Right forelimb (tissue), 1 donor: Measurements from ENCODE around the gene NUP62.

Source experiments
- DNase-seq: peaks from one replicate; pipeline ENCODE4 v3.0.0-alpha.2; 2018

NUP62 gene

DNA sequence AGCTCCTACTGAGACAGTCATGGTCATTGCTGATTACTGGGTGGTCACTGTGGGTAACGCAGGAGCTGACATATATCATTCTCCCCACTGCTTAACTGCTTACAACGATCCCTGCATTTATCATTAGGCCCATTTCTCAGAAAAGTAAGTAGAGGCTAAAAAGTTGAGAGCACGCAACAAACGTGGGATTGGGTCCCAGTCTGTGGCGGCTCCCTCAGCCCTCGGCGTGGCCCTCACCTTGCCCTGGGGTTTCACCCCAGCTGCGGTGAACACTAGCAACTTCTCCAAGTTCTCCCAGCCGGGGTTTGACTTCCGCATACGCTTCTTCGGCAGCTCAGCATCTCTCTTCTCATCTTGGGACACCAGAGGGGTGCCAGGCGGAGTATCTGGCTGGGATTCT, 64.4 kb downstream of the NUP62 start:
- no peak for DNase-seq

DNA sequence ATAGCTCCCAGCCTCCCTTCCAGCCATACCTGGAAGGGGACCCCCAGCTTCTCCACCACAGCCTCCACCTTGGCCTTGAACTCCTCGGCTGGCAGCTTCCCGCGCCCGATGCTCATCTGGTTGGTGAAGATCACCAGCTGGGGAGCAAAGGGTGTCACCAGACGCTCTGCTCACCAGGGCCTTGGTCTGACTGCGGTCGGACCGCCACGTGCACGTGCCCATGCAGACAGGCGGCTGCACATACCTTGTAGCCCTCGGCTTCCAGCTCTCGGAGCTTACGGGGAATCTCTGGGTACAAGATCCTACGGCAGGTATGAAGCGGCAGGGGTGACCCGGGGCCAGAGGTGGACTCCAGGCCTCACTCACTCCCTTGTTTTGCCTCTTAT, 65.4 kb downstream of the NUP62 start:
- DNase-seq, result no peak

DNA sequence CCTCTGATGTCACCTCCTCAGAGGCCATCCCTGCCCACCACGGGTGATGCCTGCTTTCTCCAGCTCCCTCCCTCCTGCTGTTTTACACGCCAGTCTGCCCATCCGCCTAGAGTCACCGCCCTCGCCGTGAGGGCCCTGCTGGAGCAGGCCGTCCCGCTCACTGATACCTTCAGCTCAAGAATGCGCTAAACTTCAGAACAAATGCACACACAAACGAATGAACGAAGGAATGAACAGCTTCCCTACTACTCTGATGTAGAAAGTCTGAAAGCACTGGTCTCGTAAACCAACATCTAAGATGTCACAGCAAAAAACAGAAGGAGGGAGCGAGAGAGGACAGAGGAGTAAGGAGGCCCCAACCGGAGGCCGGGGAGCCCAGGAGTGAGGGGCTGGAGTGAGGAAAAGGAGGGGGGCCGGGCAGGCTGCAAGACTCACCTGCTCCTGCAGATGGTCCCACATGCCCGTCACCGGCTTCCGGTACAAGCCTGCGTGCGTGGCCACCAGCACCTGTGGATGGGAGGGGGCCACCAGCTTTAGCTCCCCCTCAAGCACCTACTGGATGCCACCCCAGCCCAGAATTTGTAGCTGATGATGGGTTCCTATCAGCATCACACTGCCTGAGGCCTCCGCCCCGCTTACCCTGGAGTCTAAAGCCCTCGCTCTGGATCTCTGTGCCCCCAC, 65.9 kb downstream of the NUP62 start:
- no peak for DNase-seq

DNA sequence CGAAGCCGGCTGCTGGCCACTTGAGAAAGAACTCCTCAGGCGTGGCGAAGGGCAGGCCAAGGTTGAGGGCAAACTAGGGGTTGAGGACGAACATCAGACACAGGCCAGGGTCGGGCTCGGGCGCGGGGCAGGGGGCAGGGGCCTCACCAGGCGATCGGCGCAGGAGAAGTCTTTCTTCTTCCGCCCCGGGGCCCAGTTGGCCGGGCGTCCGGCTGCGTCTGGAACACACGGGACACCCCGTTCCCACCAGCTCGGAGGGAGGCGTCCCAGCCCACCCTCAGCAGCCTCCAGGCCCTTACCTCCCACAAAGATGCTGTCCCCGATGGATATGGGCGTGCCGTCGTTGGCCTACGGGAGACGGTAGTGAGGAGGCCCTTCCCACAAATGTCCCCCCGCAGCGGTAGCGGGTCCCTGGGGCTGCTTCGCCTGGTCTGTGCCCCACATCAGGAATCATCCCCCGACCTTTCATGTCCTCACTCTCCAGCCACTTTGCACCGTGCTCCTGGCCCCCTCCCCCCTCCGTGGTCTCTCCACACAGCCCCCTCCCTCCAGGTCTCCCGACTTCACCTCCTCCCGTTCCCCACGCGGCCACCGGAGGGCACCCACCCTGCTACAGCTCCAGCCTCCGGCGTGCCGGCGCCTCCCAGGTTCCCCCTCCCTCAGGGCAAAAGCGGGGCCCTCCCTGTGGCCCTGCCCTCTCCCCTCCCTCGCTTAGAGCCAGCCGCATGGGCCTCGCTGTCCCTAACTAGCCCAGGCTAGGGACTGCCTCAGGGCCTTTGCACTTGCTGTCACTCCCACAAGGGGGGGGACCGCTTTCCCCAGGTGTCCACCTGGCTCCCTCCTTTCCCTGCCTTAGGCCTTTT, 66.7 kb downstream of the NUP62 start:
- no peak for DNase-seq

DNA sequence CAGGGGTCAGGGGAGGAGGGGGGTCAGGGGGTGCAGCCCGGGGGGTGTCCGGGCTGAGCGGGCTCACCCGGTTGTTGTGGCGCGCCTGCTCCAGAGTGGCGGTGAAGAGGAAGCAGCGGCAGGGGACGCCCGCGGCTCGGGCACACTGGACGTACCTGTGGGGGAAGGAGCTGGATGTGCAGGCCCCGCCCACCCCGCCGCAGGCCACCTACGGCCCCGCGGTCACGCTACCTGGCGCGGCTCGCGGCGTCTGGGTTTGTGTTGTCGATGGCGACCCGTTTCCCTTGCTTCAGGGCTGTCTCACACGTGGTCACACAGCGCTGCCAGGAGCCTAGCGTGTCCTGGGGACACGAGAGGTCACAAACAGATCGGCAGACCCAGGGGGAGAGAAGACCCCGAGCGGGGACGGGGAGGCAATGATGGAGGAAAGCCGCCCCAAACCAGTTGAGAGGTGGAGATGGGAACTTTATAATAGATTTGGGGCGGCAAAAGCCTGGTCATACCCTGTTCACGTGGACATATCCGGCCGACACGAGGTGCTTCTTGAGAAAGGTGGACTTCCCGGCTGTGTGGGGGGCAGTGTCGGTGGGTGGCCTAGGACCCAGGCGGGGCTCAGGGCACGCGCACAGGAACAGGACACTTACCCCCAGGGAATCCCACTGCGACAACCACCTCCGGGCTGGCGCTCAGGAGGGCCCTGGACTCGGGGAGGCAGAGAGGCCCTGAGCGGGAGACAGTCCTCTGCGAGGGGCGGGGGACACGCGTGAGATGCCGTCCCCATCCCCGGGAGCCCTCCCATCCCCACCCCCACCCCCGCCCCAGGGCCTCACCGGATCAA, 67.5 kb downstream of the NUP62 start:
- DNase-seq, result no peak

DNA sequence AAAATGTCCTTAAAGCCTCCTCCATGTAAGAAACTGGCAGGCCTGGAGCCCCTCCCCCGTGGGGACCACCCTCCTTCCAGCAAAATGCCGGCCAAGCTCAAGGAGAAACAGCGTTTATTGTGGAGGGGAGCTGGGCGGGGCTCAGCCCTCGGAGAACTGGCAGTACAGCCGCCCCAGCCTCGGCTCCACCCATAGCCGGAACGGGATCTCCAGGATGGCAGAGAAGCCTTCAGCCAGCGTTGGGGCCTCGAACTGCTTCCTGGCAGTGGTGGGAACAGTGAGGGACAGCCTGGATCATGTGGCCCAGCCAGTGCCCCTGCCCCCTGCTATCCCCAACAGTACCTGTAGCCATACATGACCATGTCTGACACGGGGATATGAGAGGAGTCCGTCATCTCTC, 68.2 kb downstream of the NUP62 start:
- no peak for DNase-seq

DNA sequence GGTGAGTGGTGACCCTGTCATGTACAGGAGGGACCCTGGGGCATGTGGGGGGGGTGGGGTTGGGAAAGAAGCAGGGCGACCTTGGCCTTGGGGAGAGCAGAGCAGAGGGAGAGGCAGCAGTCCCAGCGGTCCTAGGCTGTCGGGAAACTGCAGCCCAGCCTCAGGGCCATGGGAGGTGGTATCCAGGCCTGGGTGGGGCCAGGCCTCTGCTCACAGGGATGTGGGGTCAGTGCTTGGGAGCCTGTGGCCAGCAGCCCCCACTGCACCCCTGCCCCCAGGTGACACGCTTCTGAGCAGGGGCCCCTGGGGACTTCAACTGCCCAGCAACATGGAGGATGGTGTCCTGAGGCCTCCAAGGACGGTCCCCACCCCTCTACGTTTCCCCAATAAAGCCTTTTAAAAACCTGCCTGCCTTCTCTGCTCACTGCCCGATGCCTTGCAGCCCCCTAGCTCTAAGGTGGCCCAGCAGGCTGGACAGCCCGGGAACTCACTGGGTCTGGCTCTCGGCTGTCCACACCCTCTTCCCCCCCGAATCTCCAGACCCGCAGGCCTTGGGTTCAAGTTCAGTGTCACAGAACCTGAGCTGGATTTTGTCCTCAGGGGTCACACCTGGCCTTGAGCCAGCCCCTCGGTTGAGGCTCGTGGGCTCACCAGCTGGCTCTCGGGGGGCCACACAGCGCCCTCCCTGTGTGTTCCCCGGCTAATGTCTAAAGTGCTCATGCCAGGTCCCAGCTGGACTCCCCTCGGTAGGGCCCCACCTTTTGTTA, 68.8 kb downstream of the NUP62 start:
- no peak for DNase-seq

DNA sequence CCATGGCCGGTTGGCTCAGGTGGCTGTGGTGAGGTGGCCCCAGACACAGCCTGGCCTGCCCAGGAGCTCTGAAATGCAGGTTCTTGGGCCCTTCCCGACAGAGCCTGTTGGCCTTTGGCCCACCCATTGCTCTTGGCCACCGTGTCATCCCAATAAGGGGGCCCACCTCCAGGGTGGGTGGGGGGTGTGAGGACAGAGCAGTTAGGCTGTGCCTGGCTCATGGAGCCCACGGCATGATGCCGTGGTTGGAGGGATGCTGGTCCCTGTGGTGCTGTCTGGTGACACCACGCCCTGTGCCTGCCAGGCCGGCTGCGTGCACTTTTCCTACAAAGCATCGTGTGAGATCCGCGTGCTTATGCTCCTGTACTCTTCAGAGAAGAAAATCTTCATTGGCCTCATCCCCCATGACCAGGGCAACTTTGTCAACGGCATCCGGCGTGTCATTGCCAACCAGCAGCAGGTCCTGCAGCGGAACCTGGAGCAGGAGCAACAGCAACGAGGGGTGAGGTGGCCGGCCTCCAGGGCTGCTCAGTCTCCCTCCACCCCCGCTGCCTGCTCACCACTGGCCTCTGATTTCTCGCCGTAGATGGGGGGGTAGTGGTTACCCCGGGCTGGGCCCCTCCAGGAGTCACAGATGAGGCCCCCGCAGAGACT, 69.5 kb downstream of the NUP62 start:
- no peak for DNase-seq

DNA sequence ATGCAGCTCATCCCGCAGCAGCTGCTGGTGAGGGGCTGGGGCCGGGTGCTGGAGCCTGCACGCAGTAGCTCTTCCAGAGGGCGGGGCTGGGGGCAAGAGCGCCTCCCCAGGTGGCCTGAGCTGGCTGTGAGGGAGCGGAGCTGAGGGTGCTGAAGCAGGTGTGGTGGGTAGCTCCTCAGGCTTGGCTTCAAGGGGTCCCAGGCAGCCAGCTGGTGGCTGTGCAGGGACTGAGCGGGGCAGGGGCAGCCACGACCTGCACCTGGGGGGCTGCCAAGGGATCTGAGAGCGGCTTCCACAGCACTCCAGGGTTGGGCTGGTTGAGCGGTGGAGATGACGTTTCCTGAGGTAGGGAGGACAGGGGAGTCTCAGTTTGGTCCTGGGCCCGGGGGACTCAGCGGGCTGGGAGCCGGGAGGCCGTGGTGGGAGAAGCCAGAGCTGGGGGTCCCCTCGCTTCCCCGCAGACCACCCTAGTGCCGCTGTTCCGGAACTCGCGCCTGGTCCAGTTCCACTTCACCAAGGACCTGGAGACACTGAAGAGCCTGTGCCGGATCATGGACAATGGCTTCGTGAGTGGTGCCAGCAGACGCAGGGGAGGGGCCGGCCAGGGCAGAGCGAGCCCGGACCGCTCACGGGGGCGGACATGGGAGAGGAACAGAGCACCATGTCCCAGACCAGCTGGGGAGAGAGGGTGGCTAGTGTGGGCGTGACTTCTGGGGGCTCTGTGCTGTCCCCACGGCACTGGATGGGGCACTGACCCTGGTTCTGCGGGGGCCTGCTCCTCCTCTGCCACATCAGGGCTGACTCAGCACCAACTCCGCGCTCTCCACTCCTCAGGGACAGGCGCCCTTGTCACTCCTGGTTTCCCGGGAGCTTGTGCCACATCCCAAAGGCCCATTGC, 71.0 kb downstream of the NUP62 start:
- no peak for DNase-seq

DNA sequence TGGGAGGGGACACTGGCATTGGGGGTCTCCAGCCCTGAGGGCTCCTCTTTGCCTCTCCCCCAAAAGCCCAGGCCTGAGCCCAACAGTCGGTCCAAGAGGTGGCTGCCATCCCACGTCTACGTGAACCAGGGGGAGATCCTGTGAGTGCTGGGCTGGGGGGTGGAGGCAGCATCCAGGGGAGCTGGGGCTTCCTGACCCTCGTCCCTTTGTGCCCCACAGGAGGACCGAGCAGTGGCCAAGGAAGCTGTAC, 71.5 kb downstream of the NUP62 start:
- DNase-seq, result no peak

DNA sequence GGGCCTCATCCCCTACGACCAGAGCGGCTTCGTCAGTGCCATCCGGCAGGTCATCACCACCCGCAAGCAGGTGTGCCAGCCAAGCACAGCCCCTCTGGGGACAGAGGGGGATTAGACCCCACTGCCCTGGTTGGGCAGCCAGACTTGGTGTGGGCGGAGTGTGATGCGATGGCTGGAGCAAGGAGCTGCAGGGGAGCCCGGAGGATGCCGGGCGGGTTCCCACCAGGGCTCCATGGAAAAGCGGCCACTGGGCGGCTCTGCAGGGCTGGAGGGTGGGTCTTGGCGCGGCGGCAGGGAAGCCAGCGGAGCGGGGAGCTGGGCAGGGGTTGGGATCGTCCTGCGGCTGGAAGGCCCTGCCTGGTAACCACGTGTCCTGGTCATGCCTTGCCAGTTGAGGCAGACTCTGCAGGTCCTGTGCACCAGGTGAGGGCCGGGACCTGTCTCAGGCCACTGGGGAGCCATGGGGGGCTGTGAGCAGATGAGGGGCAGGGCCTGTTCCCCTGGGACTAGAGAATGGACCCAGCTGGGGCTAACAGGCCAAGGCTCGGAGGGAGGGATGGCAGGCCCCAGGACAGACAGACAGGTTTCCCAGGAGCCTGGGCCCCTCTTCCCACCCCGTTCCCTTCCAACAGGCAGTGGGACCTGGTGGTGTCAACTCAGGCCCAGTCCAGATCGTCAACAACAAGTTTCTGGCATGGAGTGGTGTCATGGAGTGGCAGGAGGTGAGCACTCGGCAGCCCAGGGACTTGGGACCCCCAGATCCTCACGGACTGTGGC, 72.1 kb downstream of the NUP62 start:
- no peak for DNase-seq
